Heart left ventricle (tissue), 13 donors: ENCODE results near the gene TTC23.

ENCODE experiments used
- POLR2A ChIP-seq, 2 donors: fragments of 450-650 bp; IDR thresholded peaks; one replicate each; pipeline ENCODE4 v1.6.1; 2017; ENCODE audit warnings: antibody characterized with exemption in 2 of 2, mild to moderate bottlenecking in 2 of 2, moderate library complexity in 2 of 2
- TF ChIP-seq, protein P1 (sequence below), 12 donors: fragments of 200-600 bp; sonication (generic) in 4 of 12; IDR thresholded peaks; one replicate each; pipeline versions ENCODE4 v1.5.0 to v1.8.0; 2018 to 2022; ENCODE audit warnings: antibody characterized with exemption in 12 of 12, mild to moderate bottlenecking in 5 of 12
- donor health status: ischemic (EF 13 %, LVEDD 7.1; RV severe dilation, severe dysfunction).
- donor health status: DM: no; HTN: yes; CAD: no.
- donor health status: DM: no; HTN: no; CAD: no.
- donor health status: ischemic (EF 25% LVEDD 6.9; RV normal size, moderate dysfunction).
- donor health status: ischemic (EF 25% LVEDD 5.7; RV mildly dilated, moderate dysfunction).
- donor health status: ischemic (EF 35%, LVEDD 5.7; RV mildly dilated, moderate dysfunction).
- donor health status: nonischemic (EF 11% LVEDD 7.7; RV severe dilation, severe dysfunction).
- donor health status: DM: yes; HTN: yes; CAD: no.
- donor health status: PGD.
- donor health status: ischemic (EF 29% LVEDD 5.4; RV normal size, mild dysfunction).
- donor health status: nonischemic (EF 23%, LVEDD 6.1; RV moderate dilation, normal function).

DNA sequence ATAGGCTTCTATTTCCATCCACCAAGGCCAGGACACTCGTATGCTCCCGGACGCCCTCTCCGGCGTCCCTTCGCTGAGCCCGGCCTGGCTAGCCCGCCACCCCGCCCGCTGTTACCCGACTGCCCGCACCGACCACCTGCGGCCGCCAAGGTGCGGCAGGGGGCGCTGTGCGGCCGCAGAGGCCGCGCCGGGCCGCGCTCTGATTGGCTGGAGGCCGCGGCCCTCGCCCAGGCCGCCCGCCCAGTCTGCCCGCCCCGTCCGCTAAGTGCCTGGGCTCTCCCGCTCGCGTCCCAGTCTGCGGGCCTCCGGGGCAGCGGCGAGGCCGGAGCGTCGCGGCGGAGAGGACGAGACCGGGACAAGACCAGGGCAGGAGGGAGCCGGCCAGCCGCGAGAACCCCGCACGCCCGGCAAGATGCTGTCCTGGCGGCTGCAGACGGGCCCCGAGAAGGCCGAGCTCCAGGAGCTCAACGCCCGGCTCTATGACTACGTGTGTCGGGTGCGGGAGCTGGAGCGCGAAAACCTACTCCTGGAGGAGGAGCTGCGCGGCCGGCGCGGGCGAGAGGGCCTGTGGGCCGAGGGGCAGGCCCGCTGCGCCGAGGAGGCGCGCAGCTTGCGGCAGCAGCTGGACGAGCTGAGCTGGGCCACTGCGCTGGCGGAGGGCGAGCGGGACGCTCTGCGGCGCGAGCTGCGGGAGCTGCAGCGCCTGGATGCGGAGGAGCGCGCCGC, 144.4 kb downstream of the TTC23 start, which contains the start of gene SYNM:
- TF ChIP-seq, protein P1, sequence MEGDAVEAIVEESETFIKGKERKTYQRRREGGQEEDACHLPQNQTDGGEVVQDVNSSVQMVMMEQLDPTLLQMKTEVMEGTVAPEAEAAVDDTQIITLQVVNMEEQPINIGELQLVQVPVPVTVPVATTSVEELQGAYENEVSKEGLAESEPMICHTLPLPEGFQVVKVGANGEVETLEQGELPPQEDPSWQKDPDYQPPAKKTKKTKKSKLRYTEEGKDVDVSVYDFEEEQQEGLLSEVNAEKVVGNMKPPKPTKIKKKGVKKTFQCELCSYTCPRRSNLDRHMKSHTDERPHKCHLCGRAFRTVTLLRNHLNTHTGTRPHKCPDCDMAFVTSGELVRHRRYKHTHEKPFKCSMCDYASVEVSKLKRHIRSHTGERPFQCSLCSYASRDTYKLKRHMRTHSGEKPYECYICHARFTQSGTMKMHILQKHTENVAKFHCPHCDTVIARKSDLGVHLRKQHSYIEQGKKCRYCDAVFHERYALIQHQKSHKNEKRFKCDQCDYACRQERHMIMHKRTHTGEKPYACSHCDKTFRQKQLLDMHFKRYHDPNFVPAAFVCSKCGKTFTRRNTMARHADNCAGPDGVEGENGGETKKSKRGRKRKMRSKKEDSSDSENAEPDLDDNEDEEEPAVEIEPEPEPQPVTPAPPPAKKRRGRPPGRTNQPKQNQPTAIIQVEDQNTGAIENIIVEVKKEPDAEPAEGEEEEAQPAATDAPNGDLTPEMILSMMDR (IDR thresholded peaks at IDR 0.05) = peak; percentile 42 to 98 (median 93)
- TF ChIP-seq POLR2A (IDR thresholded peaks at IDR 0.05) = peak in 1 of 2 donors; percentile 96
